Lung (tissue), 12 donors: ENCODE data around the gene MYOZ3. TPM values are rescaled to one million over a fixed set of nuclear protein-coding genes. Genes with fewer than 3 reads are reported as not detected.

ENCODE experiments used
- ATAC-seq: fragments of 200-7000 bp; cut with Tn5 transposase; one replicate; pipeline ENCODE4 v1.9.1; 2020; ENCODE audit warnings: moderate number of reproducible peaks; ENCODE audit not compliant: insufficient read depth, low FRiP score
- DNase-seq, 3 donors: peaks; one replicate each; pipeline ENCODE4 v3.0.0-alpha.2; 2013 to 2017
- H3K27ac ChIP-seq, 2 donors: one replicate each; pipeline ENCODE4 v1.5.1; 2013; ENCODE audit warnings: mild to moderate bottlenecking in 2 of 2, moderate library complexity in 2 of 2, control low read depth in 1 of 2, inconsistent platforms in 1 of 2, low read depth in 1 of 2, low read length in 1 of 2
- H3K27me3 ChIP-seq, 3 donors: one replicate each; pipeline ENCODE4 v1.5.1; 2013; ENCODE audit warnings: low read length in 2 of 3; ENCODE audit not compliant: control insufficient read depth in 3 of 3, insufficient read depth in 3 of 3
- H3K36me3 ChIP-seq, 4 donors: one replicate each; pipeline ENCODE4 v1.5.1; 2013; ENCODE audit warnings: low read length in 4 of 4, mild to moderate bottlenecking in 1 of 4, moderate library complexity in 1 of 4; ENCODE audit not compliant: control insufficient read depth in 4 of 4, insufficient read depth in 4 of 4
- H3K4me1 ChIP-seq, 5 donors: one replicate each; pipeline ENCODE4 v1.5.1; 2013; ENCODE audit warnings: low read length in 5 of 5, mild to moderate bottlenecking in 2 of 5, moderate library complexity in 1 of 5; ENCODE audit not compliant: control insufficient read depth in 5 of 5, insufficient read depth in 5 of 5
- H3K4me3 ChIP-seq: one replicate; pipeline ENCODE4 v1.5.1; 2013; ENCODE audit warnings: mild to moderate bottlenecking, control low read depth, moderate library complexity
- H3K9ac ChIP-seq, 2 donors: one replicate each; pipeline ENCODE4 v1.5.1; 2013; ENCODE audit warnings: low read length in 2 of 2, control low read depth in 1 of 2; ENCODE audit not compliant: insufficient read depth in 1 of 2
- H3K9me3 ChIP-seq, 4 donors: one replicate each; pipeline ENCODE4 v1.5.1; 2013; ENCODE audit warnings: low read length in 3 of 4, mild to moderate bottlenecking in 1 of 4, moderate library complexity in 1 of 4; ENCODE audit not compliant: control insufficient read depth in 4 of 4, insufficient read depth in 3 of 4
- CTCF ChIP-seq: IDR thresholded peaks from 2 replicates; pipeline ENCODE4 v1.5.1; 2012; ENCODE audit warnings: mild to moderate bottlenecking; ENCODE audit errors: control extremely low read depth, extremely low read depth
- WGBS, 2 donors: extraction: QIAGEN DNeasy Blood & Tissue Kit; methylation state at CpG; one replicate each; pipeline ENCODE4 v1.1.7; 2013; 5-methylcytosine and 5-hydroxymethylcytosine counted together
- polyA plus RNA-seq, 2 donors: library from polyadenylated mRNA; stranded (reverse); fragments of 200-250 nt; gene quantifications; one replicate each; pipeline ENCODE4 v1.2.1, GENCODE V29; 2013
- total RNA-seq, 2 donors: library from RNA; depleted of rRNA in 1 of 2; stranded (reverse); fragments of >200 nt in 1 of 2; gene quantifications; one replicate each; pipeline ENCODE4 v1.2.1, GENCODE V29; 2014 to 2021
- donor health status: control.
- donor health status: control.
- donor health status: Bipolar disorder and iron deficiency.
- donor health status: healthy.
- donor health status: DM: yes; HTN: yes; CAD: no.

MYOZ3 gene
- total and polyA plus RNA-seq, 4 donors: 0.39 to 2.4 (median 0.48) TPM

- DNase-seq (peak in 1 of 3 donors; percentile 37), ATAC-seq (no peak)
- Histone ChIP-seq H3K9ac (no peak overlapping the region), H3K27me3 (no peaks in the 10 kb centered on the region), H3K4me1 (no peaks in the 10 kb centered on the region), H3K27ac (no peak overlapping the region), H3K36me3 (no peaks in the 10 kb centered on the region), H3K4me3 (no peak overlapping the region), H3K9me3 (no peaks in the 10 kb centered on the region)
- WGBS, 2 donors: 69 to 76% methylated on average over 12 of the region's 12 CpGs
- TF ChIP-seq CTCF: no peak
Observed at GRCh38 chr5:150665044-150665443, 4.0 kb downstream of the MYOZ3 start.

- no peak overlapping the region for H3K27ac ChIP-seq
- WGBS, 2 donors: 81 to 90% methylated on average over 14 of the region's 14 CpGs
- DNase-seq: no peak
- TF ChIP-seq CTCF: no peak
- no peak overlapping the region for H3K4me3 ChIP-seq
- no peak overlapping the region for H3K9ac ChIP-seq
- no peak for ATAC-seq
- no peaks in the 10 kb centered on the region for H3K9me3 ChIP-seq
- H3K4me1 ChIP-seq: peaks cover 0 to 26% (median 7%) of the 10 kb centered on the region in 5 donors
- peaks cover 0 to 10% (median 0%) of the 10 kb centered on the region in 3 donors for H3K27me3 ChIP-seq
- no peaks in the 10 kb centered on the region for H3K36me3 ChIP-seq
Observed at GRCh38 chr5:150670275-150670947, 9.4 kb downstream of the MYOZ3 start.

DNA sequence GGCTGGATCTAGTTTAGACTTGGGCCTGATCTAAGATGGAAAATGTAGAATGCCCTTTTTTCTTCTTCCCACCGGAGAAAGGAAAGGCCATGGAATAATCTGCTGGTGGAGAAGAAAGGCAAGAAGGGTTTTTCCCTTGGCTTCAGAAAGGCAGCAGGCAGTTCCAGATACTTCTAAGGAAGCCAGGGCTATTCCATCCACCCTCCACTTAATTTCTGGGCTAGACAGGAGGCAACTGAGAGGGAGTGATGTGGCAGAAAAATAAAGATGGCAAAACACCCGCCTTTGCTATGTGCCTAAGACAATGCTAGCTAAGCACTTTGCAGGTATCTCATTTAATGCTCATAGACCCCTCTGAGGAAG, 9.9 kb downstream of the MYOZ3 start:
- Histone ChIP-seq H3K27me3 (peaks cover 0 to 10% (median 0%) of the 10 kb centered on the region in 3 donors), H3K9me3 (no peaks in the 10 kb centered on the region), H3K27ac (no peak overlapping the region), H3K36me3 (no peaks in the 10 kb centered on the region), H3K4me3 (no peak overlapping the region), H3K4me1 (peaks cover 0 to 26% (median 10%) of the 10 kb centered on the region in 5 donors), H3K9ac (no peak overlapping the region)
- ATAC-seq (no peak), DNase-seq (peak in 2 of 3 donors; percentile 32 to 33)
- WGBS, 2 donors: 53 to 63% methylated on average over 2 of the region's 2 CpGs
- TF ChIP-seq CTCF: no peak
